ENCODE data around the gene FOXO6.

- TF ChIP-seq, protein P1, sequence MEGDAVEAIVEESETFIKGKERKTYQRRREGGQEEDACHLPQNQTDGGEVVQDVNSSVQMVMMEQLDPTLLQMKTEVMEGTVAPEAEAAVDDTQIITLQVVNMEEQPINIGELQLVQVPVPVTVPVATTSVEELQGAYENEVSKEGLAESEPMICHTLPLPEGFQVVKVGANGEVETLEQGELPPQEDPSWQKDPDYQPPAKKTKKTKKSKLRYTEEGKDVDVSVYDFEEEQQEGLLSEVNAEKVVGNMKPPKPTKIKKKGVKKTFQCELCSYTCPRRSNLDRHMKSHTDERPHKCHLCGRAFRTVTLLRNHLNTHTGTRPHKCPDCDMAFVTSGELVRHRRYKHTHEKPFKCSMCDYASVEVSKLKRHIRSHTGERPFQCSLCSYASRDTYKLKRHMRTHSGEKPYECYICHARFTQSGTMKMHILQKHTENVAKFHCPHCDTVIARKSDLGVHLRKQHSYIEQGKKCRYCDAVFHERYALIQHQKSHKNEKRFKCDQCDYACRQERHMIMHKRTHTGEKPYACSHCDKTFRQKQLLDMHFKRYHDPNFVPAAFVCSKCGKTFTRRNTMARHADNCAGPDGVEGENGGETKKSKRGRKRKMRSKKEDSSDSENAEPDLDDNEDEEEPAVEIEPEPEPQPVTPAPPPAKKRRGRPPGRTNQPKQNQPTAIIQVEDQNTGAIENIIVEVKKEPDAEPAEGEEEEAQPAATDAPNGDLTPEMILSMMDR (conservative IDR thresholded peaks at IDR 0.05) = no peak
- no peak for TF ChIP-seq EZH2 (IDR thresholded peaks at IDR 0.05; ENCODE audit: low read depth)
These were observed 10.7 kb downstream of the FOXO6 start for GRCh38 chr1:41371630-41372599.

All from PC-9 (cell line).